ENCODE data around the gene THRB.

- TF ChIP-seq, protein P1, sequence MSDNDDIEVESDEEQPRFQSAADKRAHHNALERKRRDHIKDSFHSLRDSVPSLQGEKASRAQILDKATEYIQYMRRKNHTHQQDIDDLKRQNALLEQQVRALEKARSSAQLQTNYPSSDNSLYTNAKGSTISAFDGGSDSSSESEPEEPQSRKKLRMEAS (CRISPR knock-in tag; IDR thresholded peaks at IDR 0.05) = no peak
- TF ChIP-seq, protein P2, sequence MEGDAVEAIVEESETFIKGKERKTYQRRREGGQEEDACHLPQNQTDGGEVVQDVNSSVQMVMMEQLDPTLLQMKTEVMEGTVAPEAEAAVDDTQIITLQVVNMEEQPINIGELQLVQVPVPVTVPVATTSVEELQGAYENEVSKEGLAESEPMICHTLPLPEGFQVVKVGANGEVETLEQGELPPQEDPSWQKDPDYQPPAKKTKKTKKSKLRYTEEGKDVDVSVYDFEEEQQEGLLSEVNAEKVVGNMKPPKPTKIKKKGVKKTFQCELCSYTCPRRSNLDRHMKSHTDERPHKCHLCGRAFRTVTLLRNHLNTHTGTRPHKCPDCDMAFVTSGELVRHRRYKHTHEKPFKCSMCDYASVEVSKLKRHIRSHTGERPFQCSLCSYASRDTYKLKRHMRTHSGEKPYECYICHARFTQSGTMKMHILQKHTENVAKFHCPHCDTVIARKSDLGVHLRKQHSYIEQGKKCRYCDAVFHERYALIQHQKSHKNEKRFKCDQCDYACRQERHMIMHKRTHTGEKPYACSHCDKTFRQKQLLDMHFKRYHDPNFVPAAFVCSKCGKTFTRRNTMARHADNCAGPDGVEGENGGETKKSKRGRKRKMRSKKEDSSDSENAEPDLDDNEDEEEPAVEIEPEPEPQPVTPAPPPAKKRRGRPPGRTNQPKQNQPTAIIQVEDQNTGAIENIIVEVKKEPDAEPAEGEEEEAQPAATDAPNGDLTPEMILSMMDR (IDR thresholded peaks at IDR 0.05 in 2 of 3, conservative IDR thresholded peaks at IDR 0.05 in 1 of 3; ENCODE audit: insufficient read depth in 2 of 3, low read depth in 1 of 3, low read length in 3 of 3) = no peak
- TF ChIP-seq POLR2AphosphoS5 (IDR thresholded peaks at IDR 0.05; ENCODE audit: control insufficient read depth, insufficient read depth, low read depth, low read length) = no peak
- TF ChIP-seq, protein P3, sequence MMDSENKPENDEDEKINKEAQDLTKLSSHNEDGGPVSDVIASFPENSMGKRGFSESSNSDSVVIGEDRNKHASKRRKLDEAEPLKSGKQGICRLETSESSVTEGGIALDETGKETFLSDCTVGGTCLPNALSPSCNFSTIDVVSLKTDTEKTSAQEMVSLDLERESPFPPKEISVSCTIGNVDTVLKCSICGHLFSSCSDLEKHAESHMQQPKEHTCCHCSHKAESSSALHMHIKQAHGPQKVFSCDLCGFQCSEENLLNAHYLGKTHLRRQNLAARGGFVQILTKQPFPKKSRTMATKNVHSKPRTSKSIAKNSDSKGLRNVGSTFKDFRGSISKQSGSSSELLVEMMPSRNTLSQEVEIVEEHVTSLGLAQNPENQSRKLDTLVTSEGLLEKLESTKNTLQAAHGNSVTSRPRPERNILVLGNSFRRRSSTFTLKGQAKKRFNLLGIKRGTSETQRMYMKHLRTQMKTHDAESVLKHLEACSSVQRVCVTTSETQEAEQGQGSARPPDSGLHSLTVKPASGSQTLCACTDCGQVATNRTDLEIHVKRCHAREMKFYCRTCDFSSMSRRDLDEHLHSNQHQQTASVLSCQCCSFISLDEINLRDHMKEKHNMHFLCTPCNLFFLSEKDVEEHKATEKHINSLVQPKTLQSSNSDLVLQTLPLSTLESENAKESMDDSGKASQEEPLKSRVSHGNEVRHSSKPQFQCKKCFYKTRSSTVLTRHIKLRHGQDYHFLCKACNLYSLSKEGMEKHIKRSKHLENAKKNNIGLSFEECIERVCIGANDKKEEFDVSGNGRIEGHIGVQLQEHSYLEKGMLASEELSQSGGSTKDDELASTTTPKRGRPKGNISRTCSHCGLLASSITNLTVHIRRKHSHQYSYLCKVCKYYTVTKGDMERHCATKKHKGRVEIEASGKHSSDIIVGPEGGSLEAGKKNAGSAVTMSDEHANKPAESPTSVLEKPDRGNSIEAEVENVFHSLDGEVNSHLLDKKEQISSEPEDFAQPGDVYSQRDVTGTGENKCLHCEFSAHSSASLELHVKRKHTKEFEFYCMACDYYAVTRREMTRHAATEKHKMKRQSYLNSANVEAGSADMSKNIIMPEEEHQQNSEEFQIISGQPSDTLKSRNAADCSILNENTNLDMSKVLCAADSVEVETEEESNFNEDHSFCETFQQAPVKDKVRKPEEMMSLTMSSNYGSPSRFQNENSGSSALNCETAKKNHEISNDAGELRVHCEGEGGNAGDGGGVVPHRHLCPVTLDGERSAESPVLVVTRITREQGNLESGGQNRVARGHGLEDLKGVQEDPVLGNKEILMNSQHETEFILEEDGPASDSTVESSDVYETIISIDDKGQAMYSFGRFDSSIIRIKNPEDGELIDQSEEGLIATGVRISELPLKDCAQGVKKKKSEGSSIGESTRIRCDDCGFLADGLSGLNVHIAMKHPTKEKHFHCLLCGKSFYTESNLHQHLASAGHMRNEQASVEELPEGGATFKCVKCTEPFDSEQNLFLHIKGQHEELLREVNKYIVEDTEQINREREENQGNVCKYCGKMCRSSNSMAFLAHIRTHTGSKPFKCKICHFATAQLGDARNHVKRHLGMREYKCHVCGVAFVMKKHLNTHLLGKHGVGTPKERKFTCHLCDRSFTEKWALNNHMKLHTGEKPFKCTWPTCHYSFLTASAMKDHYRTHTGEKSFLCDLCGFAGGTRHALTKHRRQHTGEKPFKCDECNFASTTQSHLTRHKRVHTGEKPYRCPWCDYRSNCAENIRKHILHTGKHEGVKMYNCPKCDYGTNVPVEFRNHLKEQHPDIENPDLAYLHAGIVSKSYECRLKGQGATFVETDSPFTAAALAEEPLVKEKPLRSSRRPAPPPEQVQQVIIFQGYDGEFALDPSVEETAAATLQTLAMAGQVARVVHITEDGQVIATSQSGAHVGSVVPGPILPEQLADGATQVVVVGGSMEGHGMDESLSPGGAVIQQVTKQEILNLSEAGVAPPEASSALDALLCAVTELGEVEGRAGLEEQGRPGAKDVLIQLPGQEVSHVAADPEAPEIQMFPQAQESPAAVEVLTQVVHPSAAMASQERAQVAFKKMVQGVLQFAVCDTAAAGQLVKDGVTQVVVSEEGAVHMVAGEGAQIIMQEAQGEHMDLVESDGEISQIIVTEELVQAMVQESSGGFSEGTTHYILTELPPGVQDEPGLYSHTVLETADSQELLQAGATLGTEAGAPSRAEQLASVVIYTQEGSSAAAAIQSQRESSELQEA (IDR thresholded peaks at IDR 0.05; ENCODE audit: low read depth) = no peak
- no peak for TF ChIP-seq ATF4 (CRISPR knock-in tag; IDR thresholded peaks at IDR 0.05)
- TF ChIP-seq TCFL5 (CRISPR knock-in tag; conservative IDR thresholded peaks at IDR 0.05) = no peak
- TF ChIP-seq USF2 (CRISPR knock-in tag; IDR thresholded peaks at IDR 0.05) = no peak
- TF ChIP-seq HMG20B (CRISPR knock-in tag; IDR thresholded peaks at IDR 0.05) = no peak
- TF ChIP-seq PHF8 (IDR thresholded peaks at IDR 0.05; ENCODE audit: borderline replicate concordance, low read length) = no peak
Observed at GRCh38 chr3:24393316-24393715, 101.3 kb downstream of the THRB start.

Measured in K562 (cell line).